Prostate gland (tissue), 2 donors: ENCODE measurements around the gene TNFRSF12A.

ENCODE experiments used
- CTCF ChIP-seq, 4 experiments: fragments of 200-600 bp in 2 of 4; fragments of 450-650 bp in 2 of 4; sonication (generic) in 2 of 4; IDR thresholded peaks; 1 replicate in 3 of 4; 2 replicates in 1 of 4; pipeline ENCODE4 v1.5.1; 2016 to 2019; ENCODE audit warnings: antibody characterized with exemption in 4 of 4, mild to moderate bottlenecking in 2 of 4, moderate library complexity in 2 of 4
- POLR2A ChIP-seq: fragments of 450-650 bp; IDR thresholded peaks from one replicate; pipeline ENCODE4 v1.6.1; 2016; ENCODE audit warnings: antibody characterized with exemption, mild to moderate bottlenecking
- POLR2AphosphoS5 ChIP-seq: sonication (generic); formaldehyde crosslinking; IDR thresholded peaks from one replicate; pipeline ENCODE4 v1.6.1; 2017; ENCODE audit warnings: antibody characterized with exemption

- TF ChIP-seq CTCF (IDR thresholded peaks at IDR 0.05) (no peak), POLR2A (no peak), POLR2AphosphoS5 (no peak)
Measured at GRCh38 chr16:3063625-3064386, 43.6 kb downstream of the TNFRSF12A start.
